Vagina (tissue), 2 donors: ENCODE measurements around the gene ERCC2. TPM values are rescaled to one million over a fixed set of nuclear protein-coding genes. Genes with fewer than 3 reads are reported as not detected.
A peak's percentile ranks its signal among the peaks of the same experiment; 100 is the strongest.

Experiments
- DNase-seq, 2 donors: peaks; one replicate each; pipeline ENCODE4 v3.0.0-alpha.2; 2017; ENCODE audit errors: extremely low spot score in 2 of 2
- H3K27ac ChIP-seq: fragments of 200-600 bp; sonication (generic); one replicate; pipeline ENCODE4 v1.5.1; 2019
- H3K27me3 ChIP-seq: fragments of 200-600 bp; sonication (generic); one replicate; pipeline ENCODE4 v1.5.1; 2019
- H3K36me3 ChIP-seq, 2 donors: fragments of 200-600 bp; sonication (generic); one replicate each; pipeline ENCODE4 v1.5.1; 2017 to 2019
- H3K4me1 ChIP-seq: fragments of 200-600 bp; sonication (generic); one replicate; pipeline ENCODE4 v1.5.1; 2019
- H3K4me3 ChIP-seq, 2 donors: fragments of 200-600 bp; sonication (generic); 1 replicate in 1 of 2; 2 replicates in 1 of 2; pipeline ENCODE4 v1.5.1; 2016 to 2019
- H3K9me3 ChIP-seq: fragments of 200-600 bp; sonication (generic); one replicate; pipeline ENCODE4 v1.5.1; 2019
- POLR2A ChIP-seq, 2 donors: fragments of 450-650 bp; IDR thresholded peaks; one replicate each; pipeline ENCODE4 v1.6.1; 2017; ENCODE audit warnings: antibody characterized with exemption in 2 of 2, mild to moderate bottlenecking in 2 of 2, moderate library complexity in 2 of 2
- POLR2AphosphoS5 ChIP-seq, 2 donors: sonication (generic); formaldehyde crosslinking; IDR thresholded peaks; one replicate each; pipeline ENCODE4 v1.9.0; 2017; ENCODE audit warnings: antibody characterized with exemption in 2 of 2, mild to moderate bottlenecking in 2 of 2, low read depth in 1 of 2; ENCODE audit not compliant: insufficient read depth in 1 of 2
- intact Hi-C: fragments of 100-400 bp; cut with DNase I; formaldehyde crosslinking; loops from one replicate; pipeline ENCODE4 v1.15.1; 2023
- total RNA-seq: library from RNA; depleted of rRNA; stranded (reverse); fragments of >200 nt; gene quantifications from one replicate; pipeline ENCODE4 v1.2.3, GENCODE V29; 2016
- TF ChIP-seq, protein P1 (sequence below), 3 experiments: fragments of 450-650 bp in 2 of 3; fragments of 200-600 bp in 1 of 3; sonication (generic) in 1 of 3; IDR thresholded peaks; one replicate each; pipeline ENCODE4 v1.5.1; 2017 to 2019; ENCODE audit warnings: antibody characterized with exemption in 3 of 3, mild to moderate bottlenecking in 2 of 3, moderate library complexity in 2 of 3

Gene ERCC2
- total RNA-seq, 1 donor from 2014 or later: 17.9 TPM

DNA sequence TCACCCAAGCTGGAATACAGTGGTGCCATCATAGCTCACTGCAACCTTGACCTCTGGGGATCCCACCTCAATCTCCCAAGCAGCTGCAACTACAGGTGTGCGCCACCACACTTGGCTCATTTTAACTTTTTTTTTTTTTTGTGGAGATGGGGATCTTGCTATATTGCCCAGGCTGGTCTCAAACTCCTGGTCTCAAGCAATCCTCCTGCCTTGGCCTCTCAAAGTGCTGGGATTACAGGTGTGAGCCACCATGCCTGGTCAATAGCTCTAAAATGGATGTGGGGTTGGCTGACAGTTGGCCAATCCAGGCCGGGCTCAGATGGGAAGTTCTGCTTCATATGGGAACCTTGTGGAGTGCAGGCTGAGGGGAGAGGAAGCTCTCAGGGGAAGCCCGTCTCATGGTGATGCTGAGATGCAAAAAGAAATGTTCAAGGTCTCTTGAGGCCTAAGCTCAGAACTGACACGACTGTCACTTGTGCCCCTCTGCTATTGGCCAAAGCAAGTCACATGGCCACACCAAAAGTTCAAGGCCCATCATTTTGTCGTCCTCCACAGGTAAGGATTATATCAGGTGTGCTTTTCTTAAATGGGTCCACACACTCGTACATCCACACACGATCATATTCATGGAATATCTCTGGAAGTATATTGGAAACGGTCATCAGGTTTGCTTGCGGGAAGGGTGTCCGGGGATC is 36.6 kb downstream of the ERCC2 start:
- Histone ChIP-seq H3K4me3 (no peak overlapping the region), H3K27me3 (no peaks in the 10 kb centered on the region), H3K4me1 (peaks cover 5% of the 10 kb centered on the region), H3K36me3 (no peaks in the 10 kb centered on the region), H3K27ac (no peak overlapping the region), H3K9me3 (no peaks in the 10 kb centered on the region)
- TF ChIP-seq POLR2AphosphoS5 (IDR thresholded peaks at IDR 0.05; ENCODE audit: insufficient read depth in 1 of 2, low read depth in 1 of 2): no peak
- no peak for DNase-seq
- intact Hi-C loops: no loop called here

DNA sequence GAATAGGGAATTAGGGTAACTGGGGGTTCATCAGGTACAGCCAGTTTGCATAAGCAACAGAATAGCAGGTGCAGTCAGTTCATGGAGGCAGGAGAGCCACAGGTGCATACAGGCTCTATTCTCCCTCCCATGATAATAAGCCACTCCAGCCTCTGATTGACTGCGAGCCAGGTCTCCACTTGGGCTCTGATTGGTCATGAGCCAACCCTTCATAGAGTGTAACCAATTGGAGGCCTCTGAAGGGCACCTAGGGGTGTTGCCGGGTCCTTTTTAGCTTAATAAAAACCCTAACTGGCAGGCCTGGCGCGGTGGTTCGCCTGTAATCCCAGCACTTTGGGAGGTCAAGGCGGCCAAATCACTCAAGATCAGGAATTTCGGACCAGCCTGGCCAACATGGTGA is 39.0 kb downstream of the ERCC2 start:
- H3K4me1 ChIP-seq: no peaks in the 10 kb centered on the region
- TF ChIP-seq, protein P1, sequence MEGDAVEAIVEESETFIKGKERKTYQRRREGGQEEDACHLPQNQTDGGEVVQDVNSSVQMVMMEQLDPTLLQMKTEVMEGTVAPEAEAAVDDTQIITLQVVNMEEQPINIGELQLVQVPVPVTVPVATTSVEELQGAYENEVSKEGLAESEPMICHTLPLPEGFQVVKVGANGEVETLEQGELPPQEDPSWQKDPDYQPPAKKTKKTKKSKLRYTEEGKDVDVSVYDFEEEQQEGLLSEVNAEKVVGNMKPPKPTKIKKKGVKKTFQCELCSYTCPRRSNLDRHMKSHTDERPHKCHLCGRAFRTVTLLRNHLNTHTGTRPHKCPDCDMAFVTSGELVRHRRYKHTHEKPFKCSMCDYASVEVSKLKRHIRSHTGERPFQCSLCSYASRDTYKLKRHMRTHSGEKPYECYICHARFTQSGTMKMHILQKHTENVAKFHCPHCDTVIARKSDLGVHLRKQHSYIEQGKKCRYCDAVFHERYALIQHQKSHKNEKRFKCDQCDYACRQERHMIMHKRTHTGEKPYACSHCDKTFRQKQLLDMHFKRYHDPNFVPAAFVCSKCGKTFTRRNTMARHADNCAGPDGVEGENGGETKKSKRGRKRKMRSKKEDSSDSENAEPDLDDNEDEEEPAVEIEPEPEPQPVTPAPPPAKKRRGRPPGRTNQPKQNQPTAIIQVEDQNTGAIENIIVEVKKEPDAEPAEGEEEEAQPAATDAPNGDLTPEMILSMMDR (IDR thresholded peaks at IDR 0.05): no peak
- TF ChIP-seq POLR2AphosphoS5 (IDR thresholded peaks at IDR 0.05; ENCODE audit: insufficient read depth in 1 of 2, low read depth in 1 of 2) (no peak), POLR2A (IDR thresholded peaks at IDR 0.05) (no peak)
- no peak for DNase-seq
- H3K27ac ChIP-seq: no peak overlapping the region
- no peaks in the 10 kb centered on the region for H3K9me3 ChIP-seq
- H3K4me3 ChIP-seq: no peak overlapping the region
- H3K36me3 ChIP-seq: no peaks in the 10 kb centered on the region
- intact Hi-C loops: no loop called here
- H3K27me3 ChIP-seq: no peaks in the 10 kb centered on the region

DNA sequence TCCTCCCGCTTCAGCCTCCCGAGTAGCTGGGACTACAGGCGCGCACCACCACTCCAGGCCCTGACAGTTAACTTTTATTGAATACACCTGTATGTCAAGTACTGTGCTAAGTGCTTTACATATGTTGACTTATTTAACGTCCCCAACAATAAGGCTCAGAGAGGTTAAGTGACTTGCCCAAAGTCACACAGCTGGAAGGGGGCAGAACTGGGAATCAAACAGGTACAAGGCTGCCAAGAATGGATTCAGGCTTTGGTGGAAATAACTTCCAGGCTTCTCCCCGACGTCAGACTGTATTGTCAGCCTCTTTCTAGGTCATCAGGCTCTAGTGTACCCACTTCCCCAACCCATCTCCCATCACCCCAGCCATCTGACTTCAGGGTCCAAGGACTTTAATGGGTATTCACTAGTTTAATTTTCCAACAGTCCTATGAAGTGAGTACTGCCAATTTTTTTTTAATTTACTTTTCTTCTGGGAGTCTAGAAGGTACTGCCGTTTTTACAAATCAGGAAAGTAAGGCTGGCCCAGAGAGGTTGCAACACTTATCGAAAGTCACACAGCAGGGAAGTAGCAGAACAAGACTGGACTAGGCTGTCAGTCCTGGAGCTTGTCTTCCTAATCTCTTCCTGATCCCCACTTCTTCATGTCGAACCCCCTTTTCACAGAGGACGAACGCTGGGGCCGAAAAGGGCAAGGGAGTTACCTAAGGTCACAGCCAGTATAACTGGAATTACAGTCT is 42.8 kb downstream of the ERCC2 start:
- Histone ChIP-seq H3K4me3 (no peak overlapping the region), H3K36me3 (no peaks in the 10 kb centered on the region), H3K4me1 (no peaks in the 10 kb centered on the region), H3K27me3 (peaks cover 6% of the 10 kb centered on the region), H3K27ac (no peak overlapping the region), H3K9me3 (no peaks in the 10 kb centered on the region)
- TF ChIP-seq POLR2A (IDR thresholded peaks at IDR 0.05): no peak
- TF ChIP-seq, protein P1 (IDR thresholded peaks at IDR 0.05): no peak
- no peak for TF ChIP-seq POLR2AphosphoS5 (IDR thresholded peaks at IDR 0.05; ENCODE audit: insufficient read depth in 1 of 2, low read depth in 1 of 2)
- intact Hi-C loops: no loop called here
- DNase-seq: no peak

DNA sequence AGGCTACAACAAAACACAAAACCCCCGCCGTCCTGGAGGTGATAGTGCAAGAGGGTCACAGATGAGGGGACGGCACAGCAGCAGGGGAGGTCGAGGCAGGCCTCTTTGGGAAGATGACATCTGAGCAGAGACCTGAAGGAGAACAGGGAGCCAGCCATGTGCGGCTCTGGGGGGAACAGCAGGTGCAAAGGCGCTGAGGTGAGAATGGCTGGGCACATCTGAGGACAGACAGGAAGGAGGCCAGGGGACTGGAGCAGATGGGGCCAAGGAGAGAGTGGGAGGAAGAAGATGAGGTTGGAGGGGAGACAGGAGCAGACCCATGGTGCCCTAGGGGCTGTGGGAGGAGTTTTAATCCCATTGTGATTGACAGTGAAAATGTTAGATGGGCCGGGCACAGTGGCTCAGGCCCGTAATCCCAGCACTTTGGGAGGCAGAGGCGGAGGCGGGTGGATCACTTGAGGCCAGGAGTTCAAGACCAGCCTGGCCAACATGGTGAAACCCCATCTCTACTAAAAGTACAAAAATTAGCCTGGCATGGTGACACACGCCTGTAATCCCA is 45.9 kb downstream of the ERCC2 start:
- Histone ChIP-seq H3K9me3 (no peaks in the 10 kb centered on the region), H3K36me3 (no peaks in the 10 kb centered on the region), H3K4me1 (no peaks in the 10 kb centered on the region), H3K27ac (no peak overlapping the region), H3K27me3 (peaks cover 7% of the 10 kb centered on the region), H3K4me3 (no peak overlapping the region)
- TF ChIP-seq, protein P1 (IDR thresholded peaks at IDR 0.05): no peak
- intact Hi-C loops: no loop called here
- no peak for DNase-seq

DNA sequence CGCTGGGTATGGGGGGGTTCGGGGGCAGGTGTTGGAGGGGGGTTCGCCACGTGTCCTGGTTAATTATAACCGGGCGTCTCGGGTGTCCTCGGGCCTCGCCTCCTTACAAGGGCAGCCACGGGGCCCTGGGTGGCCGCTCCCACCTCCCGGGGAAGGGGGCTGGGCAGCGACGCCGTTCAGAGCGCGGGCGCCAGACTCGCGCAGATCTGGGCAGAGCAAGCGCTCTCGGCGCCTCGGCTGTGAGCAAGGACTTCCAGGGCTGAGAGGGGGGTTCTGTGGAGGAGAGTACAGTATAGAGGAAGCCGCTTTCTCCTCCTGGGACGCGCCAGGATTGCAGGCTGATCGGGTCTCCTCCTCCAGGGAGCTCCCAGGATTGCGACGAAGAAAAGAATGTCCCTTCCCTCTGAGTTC is 46.7 kb downstream of the ERCC2 start:
- peaks cover 7% of the 10 kb centered on the region for H3K27me3 ChIP-seq
- no peaks in the 10 kb centered on the region for H3K4me1 ChIP-seq
- TF ChIP-seq, protein P1 (IDR thresholded peaks at IDR 0.05): no peak
- no peak for TF ChIP-seq POLR2A (IDR thresholded peaks at IDR 0.05)
- TF ChIP-seq POLR2AphosphoS5 (IDR thresholded peaks at IDR 0.05; ENCODE audit: insufficient read depth in 1 of 2, low read depth in 1 of 2): peak in 1 of 2 donors; percentile 19
- no peak overlapping the region for H3K27ac ChIP-seq
- DNase-seq: no peak
- H3K9me3 ChIP-seq: no peaks in the 10 kb centered on the region
- peak overlapping the region in 1 of 2 donors; percentile 8 for H3K4me3 ChIP-seq
- intact Hi-C loops: no loop called here
- no peaks in the 10 kb centered on the region for H3K36me3 ChIP-seq
